Measurements from ENCODE around the gene EVI5. TPM values are rescaled to one million over a fixed set of nuclear protein-coding genes. Genes with fewer than 3 reads are reported as not detected.

EVI5 gene
- total RNA-seq, 1 experiment from 2014 or later: 31.2 TPM

DNA sequence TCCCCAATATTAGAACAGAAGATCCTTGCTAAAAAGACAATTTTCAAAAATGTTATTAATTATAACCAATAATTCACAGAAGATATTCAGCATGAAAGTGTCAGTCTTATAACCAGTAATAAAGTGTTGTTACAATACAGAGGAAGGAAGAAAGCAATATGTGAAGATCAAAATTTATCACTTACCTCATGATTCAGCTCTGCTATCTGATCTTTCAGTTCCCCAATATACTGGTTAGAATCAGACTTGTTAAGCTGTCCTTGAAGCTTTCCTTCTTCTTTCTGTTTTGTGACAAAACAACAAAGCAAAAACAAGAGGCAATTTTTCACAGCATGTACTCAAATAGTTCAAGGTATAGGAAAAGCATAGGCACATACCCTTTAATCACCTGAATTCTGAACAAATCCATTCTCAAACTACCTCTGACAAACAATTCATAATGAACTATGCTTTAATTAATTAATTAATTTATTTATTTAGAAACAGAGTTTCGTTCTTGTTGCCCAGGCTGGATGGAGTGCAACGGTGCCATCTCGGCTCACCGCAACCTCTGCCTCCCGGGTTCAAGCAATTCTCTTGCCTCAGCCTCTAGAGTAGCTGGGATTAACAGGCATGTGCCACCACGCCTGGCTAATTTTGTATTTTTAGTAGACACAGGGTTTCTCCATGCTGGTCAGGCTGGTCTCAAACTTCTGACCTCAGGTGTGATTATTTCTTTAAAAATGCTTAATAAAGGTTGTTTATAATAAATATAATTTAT is 221.3 kb downstream of the EVI5 start:
- no peaks in the 10 kb centered on the region for H3K27me3 ChIP-seq (replicated peaks; ENCODE audit: control insufficient read depth, insufficient read depth, low read length)
- Mint-ChIP-seq H3K4me3 (ENCODE audit: unreplicated experiment) (no peak overlapping the region), H3K9me3 (ENCODE audit: unreplicated experiment) (no peaks in the 10 kb centered on the region), H3K36me3 (ENCODE audit: insufficient read depth, unreplicated experiment) (no peaks in the 10 kb centered on the region), H3K27me3 (ENCODE audit: insufficient read depth, unreplicated experiment) (no peaks in the 10 kb centered on the region), H3K27ac (ENCODE audit: unreplicated experiment) (no peak overlapping the region), H3K4me1 (ENCODE audit: low read depth, unreplicated experiment) (no peaks in the 10 kb centered on the region)
- intact Hi-C loops (cut with micrococcal nuclease; ENCODE audit: unreplicated experiment): no loop called here
- H3K9me3 ChIP-seq: no peaks in the 10 kb centered on the region
- ChIA-PET POLR2A (no interaction called here), CTCF (no interaction called here)
- no peak for DNase-seq
- H3K36me3 ChIP-seq (ENCODE audit: control insufficient read depth, insufficient read depth, low read length): no peaks in the 10 kb centered on the region
- no peak for TF ChIP-seq CTCF (IDR thresholded peaks at IDR 0.05; ENCODE audit: insufficient read depth in 1 of 2, low read depth in 1 of 2, low read length in 1 of 2, severe bottlenecking in 1 of 2, unreplicated experiment in 1 of 2)
- no TSS peak for BruUV-seq (replicated peaks)
- no peak overlapping the region for H3K4me3 ChIP-seq (ENCODE audit: low read depth, low read length)
- no peaks in the 10 kb centered on the region for H3K4me1 ChIP-seq

DNA sequence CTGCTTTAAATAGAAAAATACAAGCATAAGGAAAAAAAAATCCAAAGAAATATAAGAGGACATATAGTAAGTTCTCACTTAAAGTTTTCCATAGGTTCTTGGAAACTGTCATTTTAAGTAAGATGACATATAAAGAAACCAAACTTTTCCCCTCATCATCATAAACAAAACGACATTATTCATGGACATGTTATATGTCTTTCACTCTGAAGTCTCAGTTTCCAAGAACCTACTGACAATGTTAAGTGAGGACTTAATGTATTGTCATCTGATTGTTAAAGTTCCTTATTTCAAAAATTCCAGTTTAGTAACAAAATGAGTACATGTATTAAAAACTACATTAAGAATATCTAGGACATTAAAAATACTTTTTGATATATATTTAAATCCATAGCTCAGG is 228.6 kb downstream of the EVI5 start:
- Histone ChIP-seq H3K36me3 (ENCODE audit: control insufficient read depth, insufficient read depth, low read length) (no peaks in the 10 kb centered on the region), H3K27me3 (replicated peaks; ENCODE audit: control insufficient read depth, insufficient read depth, low read length) (no peaks in the 10 kb centered on the region), H3K4me3 (ENCODE audit: low read depth, low read length) (no peak overlapping the region), H3K9me3 (no peaks in the 10 kb centered on the region), H3K4me1 (no peaks in the 10 kb centered on the region)
- no TSS peak for BruUV-seq (replicated peaks)
- DNase-seq: no peak
- Mint-ChIP-seq H3K27ac (ENCODE audit: unreplicated experiment) (no peak overlapping the region), H3K27me3 (ENCODE audit: insufficient read depth, unreplicated experiment) (no peaks in the 10 kb centered on the region), H3K36me3 (ENCODE audit: insufficient read depth, unreplicated experiment) (no peaks in the 10 kb centered on the region), H3K4me3 (ENCODE audit: unreplicated experiment) (no peak overlapping the region), H3K9me3 (ENCODE audit: unreplicated experiment) (no peaks in the 10 kb centered on the region), H3K4me1 (ENCODE audit: low read depth, unreplicated experiment) (no peaks in the 10 kb centered on the region)
- CTCF ChIA-PET: no interaction called here
- TF ChIP-seq CTCF (IDR thresholded peaks at IDR 0.05; ENCODE audit: insufficient read depth in 1 of 2, low read depth in 1 of 2, low read length in 1 of 2, severe bottlenecking in 1 of 2, unreplicated experiment in 1 of 2): no peak
- POLR2A ChIA-PET: no interaction called here
- intact Hi-C loops (cut with micrococcal nuclease; ENCODE audit: unreplicated experiment): no loop called here

- Mint-ChIP-seq H3K27me3 (ENCODE audit: insufficient read depth, unreplicated experiment) (no peaks in the 10 kb centered on the region), H3K4me3 (ENCODE audit: unreplicated experiment) (no peak overlapping the region), H3K36me3 (ENCODE audit: insufficient read depth, unreplicated experiment) (no peaks in the 10 kb centered on the region), H3K27ac (ENCODE audit: unreplicated experiment) (no peak overlapping the region), H3K9me3 (ENCODE audit: unreplicated experiment) (no peaks in the 10 kb centered on the region), H3K4me1 (ENCODE audit: low read depth, unreplicated experiment) (no peaks in the 10 kb centered on the region)
- no peaks in the 10 kb centered on the region for H3K9me3 ChIP-seq
- ChIA-PET CTCF (no interaction called here), POLR2A (no interaction called here)
- no peak overlapping the region for H3K4me3 ChIP-seq (ENCODE audit: low read depth, low read length)
- TF ChIP-seq CTCF (IDR thresholded peaks at IDR 0.05; ENCODE audit: insufficient read depth in 1 of 2, low read depth in 1 of 2, low read length in 1 of 2, severe bottlenecking in 1 of 2, unreplicated experiment in 1 of 2): no peak
- H3K27me3 ChIP-seq (replicated peaks; ENCODE audit: control insufficient read depth, insufficient read depth, low read length): no peaks in the 10 kb centered on the region
- no peak for DNase-seq
- intact Hi-C loops (cut with micrococcal nuclease; ENCODE audit: unreplicated experiment): no loop called here
- H3K4me1 ChIP-seq: no peaks in the 10 kb centered on the region
- no peaks in the 10 kb centered on the region for H3K36me3 ChIP-seq (ENCODE audit: control insufficient read depth, insufficient read depth, low read length)
- BruUV-seq (replicated peaks): no TSS peak
These were observed 230.7 kb downstream of the EVI5 start for GRCh38 chr1:92554216-92554615.

Measured in Caco-2 (cell line).